Measurements from ENCODE around the gene AKR7A3.
"Not testable (repeated sequence)": the region's sequence is repeated elsewhere in the genome, so short reads cannot be mapped to it uniquely, and the experiment has no call there.

The AKR7A3 gene

DNA sequence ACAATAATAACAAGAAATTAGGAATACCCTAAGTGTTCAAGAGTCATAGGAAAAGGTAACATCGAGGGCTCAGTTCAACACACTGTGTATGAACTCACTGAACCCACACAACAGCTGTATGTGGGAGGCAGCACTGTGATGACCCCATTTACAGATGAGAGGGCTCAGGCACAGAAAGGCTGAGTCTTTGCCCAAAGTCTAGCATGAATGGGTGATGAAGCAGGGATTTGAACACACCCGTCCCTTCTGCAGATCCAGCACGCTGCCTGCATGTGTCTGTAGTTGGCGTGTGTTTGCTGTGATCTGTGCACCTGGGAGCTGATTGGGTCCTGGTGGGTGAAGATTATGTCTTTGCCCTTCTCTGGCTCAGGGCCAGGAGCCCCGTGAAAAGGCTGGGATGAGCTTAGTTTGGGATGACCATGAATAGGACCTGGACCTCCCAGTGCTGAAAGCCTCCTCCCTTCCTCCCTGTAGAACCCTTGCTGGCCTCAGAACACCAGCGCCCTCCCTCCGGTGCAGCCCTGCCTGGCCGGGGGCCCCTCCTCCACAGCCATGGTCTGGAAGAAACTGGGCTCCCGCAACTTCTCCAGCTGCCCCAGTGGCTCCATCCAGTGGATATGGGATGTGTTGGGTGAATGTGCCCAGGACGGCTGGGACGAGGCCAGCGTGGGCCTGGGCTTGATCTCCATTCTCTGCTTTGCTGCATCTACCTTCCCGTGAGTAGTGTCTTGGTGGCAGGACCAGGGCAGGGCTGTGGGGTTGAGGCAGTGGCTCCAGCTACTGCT lies 28.7 kb upstream of the AKR7A3 start:
- no peak for DNase-seq (ENCODE audit: low spot score)

DNA sequence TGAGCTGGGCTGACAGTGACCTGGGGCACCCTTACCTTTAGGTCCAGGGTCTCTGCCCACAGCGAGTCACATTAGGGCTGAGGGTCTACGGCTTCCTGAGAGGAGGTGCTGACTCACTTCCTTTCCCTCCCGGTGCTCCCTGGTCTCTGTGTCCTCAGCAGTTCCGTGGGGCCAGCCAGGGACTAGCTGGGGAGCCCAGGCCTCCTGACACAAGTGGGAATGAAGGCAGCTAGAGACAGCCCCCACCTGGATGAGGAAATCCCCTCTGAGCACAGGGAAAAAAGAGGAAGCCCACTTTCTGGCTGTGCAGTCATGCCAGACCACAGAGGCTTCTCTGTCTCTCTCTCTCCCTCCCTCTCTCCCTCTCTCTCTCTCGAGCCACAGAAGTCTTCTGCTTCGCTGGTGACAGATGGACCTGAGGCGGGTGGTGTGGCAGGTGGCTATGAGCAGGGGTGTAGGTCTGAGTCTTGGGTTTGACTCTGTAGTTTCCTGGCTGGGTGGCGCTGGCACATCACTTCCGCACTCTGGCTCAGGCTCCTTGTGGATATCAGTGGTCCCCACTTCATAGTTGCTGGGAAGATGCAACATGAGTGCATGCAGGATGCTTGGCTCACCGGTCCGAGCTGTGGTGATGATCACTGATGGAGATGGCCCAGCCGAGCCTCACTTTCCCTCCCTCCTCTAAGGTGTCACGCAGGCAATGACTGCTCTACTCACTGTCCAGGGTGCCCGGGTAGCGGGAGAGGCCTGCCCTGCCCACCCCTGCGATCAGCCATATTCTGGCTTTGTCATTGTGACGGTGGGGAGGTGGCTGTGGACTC lies 27.0 kb upstream of the AKR7A3 start:
- peak; percentile 47 for DNase-seq (ENCODE audit: low spot score)

DNA sequence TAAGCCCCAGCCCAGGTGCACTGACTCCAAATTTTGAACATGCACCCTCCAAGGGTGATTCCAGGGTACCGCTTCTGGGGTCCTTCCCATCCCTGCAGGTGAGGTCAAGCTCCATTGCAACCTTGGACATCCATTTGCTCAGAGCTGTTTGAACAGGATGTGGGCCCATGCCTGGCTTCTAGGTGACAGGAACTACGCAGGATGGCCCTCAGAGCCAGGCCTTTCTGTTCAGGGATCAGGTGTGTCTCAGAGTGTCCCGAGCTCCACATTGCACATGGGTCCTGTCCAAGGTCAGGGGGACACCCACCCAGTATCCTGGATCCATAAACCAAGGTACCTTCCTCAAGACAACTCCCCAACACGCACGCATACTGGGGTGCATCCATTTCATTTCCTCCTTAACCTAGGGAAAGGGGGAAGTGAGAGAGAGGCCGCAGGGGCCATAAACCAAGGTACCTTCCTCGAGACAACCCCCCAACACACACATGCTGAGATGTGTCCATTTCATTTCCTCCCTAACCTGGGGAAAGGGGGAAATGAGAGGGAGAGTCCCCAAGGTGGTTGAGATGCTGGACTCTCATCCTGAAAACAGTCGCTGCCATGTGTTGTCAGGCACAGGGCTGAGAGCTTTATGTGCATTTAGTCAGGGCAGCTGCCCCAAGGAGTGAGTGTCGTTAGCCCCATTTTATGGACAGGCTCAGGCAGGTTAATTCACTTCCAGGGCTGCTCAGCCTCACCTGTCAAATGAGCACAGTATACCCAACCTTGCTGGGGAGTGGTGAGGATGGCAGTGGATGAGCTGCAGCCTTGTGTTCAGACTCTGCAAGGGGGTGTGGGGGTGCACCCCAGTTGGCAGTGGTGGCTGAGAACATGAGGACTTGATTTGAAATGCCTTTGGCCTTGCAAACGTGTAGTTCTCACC lies 25.7 kb upstream of the AKR7A3 start:
- no peak for DNase-seq (ENCODE audit: low spot score)

DNA sequence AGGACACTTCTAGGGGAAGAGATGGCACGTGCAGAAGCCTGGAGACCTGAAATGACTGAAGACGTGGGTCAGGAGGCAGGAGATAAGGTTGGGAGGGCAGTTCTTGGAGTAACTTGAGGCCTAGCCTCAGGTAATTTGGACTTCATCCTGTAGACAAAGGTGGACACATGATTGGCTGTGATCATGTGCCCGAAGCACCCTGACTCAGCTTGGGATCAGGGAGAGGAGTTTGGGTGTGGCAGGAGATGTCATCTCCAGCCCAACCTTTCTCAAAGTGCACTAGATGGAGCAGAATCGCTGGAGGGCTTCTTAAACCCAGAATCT lies 25.0 kb upstream of the AKR7A3 start:
- DNase-seq (ENCODE audit: low spot score), result no peak

DNA sequence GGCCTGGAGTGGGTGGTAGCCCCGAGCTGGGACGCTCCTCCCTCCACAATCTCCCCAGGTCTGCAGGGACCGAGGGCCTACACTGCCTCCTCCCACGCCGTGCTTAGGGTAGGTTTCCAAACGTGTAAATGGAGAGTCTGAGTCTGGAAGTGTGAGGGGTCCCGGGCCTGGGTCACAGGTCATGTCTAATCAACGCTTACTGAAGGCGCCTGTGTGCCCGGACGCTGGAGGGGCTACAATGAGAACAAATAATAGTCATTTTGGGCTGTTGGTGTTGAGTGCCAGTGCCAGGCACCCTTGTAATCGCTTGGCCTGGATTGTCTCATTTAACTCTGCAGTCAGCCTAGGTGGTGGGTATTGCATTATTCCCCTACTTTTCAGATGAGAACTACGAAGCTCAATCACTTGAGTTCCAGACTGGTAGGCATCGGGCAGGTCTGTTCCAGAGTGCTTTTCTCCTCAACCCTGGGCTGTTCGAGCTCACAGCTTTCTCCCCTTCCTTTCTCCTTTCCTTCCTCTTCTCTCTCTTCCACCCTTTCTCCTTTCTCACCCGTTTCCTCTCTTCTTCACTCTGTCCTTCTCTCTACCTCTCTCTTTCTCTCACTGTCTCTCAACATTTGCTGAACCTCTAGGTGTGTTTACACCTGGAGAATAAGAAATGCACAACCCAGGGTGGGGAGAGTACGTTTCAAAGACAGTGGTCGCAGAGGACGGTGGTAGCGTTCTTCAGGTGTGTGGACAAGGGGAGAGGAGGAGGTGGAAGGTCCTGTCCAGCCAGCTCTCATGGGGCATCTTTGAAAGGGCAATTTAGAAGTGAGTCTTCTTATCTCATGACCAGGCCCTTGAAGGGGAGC lies 24.4 kb upstream of the AKR7A3 start:
- no peak for DNase-seq (ENCODE audit: low spot score)

DNA sequence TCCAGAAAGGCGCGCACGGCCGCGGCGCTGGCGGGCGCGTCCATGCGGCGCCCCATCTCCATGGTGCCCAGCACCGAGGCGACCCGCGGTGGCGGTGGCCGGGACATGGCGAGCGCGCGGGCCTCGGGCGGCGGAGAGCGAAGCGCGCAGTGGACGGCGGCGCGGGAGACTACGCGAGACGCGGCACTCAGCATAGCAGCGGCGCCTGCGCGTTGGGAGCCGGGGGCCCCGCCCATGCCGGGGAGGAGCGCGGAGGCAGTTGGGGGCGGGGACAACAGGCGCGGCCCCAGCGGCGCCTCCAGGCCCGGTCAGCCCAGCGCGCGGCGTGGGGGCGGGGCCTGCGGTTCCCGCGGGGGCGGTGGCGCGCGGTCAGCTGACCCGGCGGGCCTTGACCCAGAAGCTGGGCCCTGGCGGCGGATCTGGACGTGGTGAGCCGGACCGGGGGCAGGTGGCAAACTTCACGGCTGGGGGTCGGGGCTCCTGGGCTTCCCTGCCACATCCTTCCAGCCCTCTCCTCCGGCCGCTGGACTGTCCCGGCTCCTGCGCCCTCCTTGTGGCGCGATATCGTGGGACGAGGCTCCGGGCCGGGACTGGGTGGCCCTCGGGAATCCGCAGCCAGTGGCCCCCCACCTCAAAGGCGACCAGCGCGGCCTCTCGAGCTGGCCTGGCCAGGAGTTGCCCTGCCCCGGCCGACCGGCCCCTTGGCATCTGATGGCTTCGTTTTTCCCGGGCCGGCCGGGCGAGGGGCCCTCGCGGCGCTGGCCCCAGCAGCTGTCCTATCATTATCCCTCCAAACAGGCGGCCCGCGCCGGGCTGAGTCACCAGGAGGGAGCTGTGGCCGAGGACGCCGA lies 23.6 kb upstream of the AKR7A3 start, which contains the start of the genes AKR7A2 and SLC66A1:
TSS of gene AKR7A2 (minus strand) at position 214 of the 851 bp plus-strand sequence. CDS start at position 194, 20 bp downstream.
TSS of gene SLC66A1 (plus strand) at position 396 of the 851 bp plus-strand sequence. CDS start 5,352 bp downstream, outside the sequence.
- DNase-seq (ENCODE audit: low spot score), result peak; percentile 99

DNA sequence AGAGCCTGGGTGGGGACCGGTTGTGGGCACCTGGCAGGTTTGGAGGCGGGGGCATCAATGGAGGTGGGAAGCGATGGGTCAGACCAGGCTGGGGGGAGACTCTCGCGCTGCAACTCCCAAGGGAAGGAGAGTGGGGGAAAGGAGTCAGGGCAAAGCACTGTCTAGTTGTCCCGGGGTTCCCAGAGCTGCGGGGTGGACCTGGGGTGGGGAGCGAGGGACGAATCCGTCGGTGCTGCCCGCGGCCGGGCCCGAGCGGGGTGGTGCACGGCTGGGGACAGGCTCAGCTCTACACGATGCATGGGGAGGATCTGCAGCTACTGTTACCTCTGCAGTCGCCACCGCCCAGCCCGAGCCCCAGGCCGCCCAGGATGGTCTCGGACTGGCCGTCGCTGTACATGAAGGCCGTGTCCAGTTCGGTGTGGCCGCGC lies 22.9 kb upstream of the AKR7A3 start:
- DNase-seq (ENCODE audit: low spot score), result no peak

DNA sequence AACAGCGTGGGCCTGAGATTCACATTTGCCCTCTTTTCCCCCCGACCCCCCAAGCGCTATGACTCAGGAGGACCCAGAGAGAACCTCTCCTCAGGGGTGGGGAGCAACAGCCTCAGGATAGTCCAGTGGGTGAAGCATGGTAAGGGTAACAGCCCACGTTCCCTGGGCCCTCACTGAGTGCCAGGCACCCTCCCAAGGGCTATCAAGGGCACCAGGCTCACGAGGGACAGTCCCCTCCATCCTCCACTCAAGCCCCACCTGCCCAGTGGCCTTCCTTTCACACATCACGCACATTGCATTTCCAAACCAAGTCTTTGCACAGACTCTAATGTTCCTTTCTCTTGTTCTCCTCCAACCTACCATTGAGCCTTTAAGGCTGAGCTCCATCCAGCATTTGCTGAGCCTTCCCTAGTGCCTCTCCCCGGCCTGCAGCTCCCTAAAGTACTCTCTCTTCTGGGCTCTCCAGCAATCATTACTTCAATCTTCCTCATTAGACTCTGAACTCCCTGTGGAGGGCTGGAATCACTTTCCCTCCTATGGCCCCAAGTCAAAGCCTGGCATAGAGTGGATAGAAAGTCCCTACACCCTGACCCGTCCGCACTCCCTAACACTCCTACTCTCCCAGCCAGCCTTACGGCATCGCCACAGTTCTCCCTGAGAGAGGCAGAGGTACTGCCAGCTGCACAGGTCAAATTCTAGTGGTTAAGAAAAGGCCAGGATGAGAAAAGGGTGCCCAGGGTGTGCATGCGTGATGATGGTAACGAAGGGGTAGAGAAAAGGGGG lies 22.3 kb upstream of the AKR7A3 start:
- DNase-seq (ENCODE audit: low spot score), result no peak

DNA sequence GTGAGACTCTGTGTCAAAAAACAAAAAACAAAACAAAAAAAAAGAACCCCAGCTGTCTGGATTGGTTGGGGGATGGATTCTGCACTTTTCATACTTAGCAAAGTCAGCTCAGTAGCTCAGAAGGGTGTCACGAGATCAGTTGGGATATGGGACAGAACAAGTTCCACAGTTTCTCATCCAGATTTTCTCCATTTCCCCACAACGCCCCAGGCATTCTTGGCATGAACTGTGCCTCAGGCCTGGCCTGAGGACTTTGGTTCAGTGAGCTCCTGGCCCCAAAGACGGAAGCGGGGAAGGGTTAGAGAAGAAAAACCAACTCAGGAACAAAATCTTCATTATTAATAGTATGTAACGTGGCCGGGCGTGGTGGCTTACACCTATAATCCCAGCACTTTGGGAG lies 21.5 kb upstream of the AKR7A3 start:
- peak; percentile 41 for DNase-seq (ENCODE audit: low spot score)

DNA sequence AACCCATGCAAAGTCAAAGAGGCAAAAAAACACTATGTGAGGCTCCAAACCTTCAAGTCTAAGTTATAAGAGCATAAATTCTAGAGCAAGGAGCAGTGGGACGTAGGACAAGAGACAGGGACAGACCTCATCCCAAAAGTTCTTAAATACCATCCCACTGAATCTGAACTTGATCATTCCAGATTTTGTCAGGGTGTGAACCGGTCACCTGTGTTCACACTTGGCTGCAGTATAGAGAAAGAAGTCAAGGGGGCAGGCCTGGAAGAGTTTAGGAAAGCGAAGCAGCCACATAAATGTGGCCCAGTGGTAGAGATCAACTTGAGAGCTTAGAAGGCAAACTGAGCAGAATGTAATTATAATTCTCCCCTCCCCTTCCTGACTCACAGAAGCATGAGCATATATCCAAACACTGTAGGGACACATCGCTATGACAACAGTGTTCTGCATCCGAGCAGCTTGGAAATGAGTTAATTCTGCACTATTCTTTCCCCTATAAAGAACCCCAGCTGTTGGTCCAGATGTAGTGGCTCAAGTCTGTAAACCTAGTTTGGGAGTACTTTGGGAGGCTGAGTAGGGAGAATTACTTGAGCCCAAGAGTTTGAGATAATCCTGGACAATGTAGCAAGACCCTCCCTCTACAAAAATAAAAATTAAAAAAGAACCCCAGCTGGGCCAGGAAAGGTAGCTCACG lies 20.7 kb upstream of the AKR7A3 start:
- peak; percentile 82 for DNase-seq (ENCODE audit: low spot score)

DNA sequence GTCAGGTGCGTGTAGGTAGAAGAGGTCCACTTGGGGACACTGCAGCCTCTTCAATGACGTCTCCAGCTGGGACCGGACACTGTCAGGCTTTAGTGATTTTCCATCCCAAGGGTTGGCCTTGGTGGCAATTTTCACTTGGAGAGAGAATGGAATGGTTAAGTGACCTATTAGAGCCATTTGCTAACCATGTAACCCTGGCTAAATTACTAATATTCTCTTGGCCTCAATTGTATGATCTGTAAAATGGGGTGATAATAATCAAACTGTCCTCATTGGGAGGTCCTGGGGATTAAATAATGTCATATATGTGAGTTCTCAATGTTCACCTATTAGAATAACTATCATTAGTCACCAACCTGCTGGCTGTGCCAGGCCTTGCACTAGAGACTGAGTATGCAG lies 19.9 kb upstream of the AKR7A3 start:
- DNase-seq (ENCODE audit: low spot score), result no peak

DNA sequence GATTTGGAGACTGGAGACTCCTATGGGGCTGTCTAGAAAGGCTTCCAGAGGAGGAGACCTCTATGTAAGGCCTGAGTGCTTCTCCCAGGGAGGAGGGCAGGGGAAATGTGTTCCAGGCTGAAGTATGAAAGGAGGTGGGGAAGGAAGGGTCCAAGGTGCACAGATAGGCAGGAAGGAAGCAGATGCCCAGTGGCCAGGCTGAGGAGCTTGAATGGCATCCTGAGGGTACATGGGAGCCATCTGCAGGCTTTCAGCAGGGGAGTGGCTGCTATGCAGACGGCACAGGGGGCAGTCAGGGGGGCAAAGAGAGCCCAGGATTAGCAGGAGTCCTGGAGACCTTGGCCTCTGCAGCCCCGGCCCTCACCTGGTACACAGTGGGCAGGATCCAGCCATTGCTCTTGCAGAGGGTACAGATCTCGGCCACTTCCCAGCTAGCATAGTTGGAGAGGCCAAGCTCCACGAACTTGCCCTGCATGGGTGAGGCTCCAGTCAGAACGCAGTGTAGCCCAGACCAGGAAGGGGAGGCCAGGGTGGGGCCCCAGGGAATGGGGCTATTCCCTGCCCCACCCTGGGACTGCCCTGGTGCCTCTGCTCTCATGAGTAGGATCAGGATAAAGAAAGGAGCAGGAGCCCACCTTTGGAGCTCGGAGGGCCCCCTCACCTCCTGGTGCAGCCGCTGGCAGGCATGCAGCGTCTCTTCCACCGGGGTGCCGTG lies 19.4 kb upstream of the AKR7A3 start:
- DNase-seq (ENCODE audit: low spot score), result no peak

DNA sequence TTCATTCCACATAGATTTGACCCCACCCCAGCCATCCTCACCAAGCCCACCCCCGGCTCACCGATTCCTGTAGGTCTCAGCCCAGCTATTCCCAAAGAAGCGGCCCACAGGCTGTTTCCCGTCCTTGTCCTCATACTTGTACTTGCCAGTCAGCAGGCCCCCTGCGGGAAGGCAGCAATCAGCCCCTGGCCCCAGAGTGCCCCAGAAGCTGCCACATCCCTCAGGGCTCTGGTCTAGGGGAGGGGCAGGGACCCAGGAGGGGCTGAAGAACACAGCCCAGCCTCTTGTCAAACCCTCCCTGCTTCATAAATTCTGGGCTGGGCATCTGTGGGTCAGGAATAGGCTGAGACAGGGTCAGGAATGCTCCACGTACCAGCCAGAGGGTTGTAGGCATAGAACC lies 18.4 kb upstream of the AKR7A3 start:
- DNase-seq (ENCODE audit: low spot score), result no peak

DNA sequence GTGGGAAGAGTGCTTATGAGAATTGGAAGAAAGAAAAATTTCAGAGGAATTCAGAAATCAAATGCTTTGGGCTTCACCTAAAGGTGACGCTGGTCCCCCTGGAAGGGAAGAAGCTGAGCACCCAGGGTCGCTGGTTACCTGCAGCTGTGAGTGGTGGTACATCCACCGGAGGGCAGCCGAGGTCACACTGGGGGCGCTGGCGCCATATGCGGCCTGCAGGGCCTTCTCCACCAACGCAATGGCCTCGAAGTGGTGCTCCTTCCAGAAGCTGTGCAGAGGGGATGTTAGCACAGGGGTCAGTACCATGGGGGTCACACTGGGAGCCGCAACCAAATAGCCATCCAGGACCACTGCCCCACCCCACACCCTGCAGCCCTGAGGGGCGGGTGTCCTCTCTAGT lies 17.3 kb upstream of the AKR7A3 start:
- DNase-seq (ENCODE audit: low spot score), result no peak

DNA sequence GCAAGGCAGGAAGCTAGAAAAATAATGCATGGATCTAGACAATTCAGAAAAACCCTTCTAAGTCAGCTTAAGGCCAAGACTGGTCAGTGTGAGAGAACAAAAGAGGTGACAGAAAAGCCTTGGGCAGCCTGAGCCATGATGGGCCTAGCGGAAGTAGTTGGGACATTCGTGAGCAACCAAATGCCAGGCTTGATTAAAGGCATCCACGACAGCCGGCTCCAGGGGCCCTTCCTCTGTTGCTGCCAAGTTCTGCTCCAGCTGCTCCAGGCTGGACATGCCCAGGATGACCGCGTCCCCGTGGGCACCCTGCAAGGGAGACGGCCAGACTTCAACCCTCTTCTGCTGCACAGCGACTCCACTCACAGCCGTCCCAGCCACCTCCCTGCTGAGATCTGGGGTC lies 15.5 kb upstream of the AKR7A3 start:
- not testable (repeated sequence) for DNase-seq (ENCODE audit: low spot score)

DNA sequence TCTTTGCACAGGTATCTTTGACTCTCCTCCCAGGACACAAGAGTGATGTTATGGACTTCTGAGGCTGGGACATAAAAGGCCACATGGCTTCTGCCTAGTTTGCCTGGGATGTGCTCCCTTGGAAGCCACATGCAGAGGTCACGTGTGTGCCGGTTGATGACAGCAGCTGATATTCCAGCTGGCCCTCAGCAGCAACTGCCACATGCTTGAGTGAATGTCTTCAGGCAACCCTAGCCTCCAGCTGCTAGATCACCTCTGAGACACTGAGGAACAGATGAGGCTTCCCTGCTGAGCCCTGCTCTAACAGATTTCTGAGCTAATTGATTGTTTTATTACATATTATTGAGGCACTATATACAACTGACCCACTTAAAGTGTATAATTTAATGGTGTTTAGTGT lies 11.6 kb upstream of the AKR7A3 start:
- no peak for DNase-seq (ENCODE audit: low spot score)

DNA sequence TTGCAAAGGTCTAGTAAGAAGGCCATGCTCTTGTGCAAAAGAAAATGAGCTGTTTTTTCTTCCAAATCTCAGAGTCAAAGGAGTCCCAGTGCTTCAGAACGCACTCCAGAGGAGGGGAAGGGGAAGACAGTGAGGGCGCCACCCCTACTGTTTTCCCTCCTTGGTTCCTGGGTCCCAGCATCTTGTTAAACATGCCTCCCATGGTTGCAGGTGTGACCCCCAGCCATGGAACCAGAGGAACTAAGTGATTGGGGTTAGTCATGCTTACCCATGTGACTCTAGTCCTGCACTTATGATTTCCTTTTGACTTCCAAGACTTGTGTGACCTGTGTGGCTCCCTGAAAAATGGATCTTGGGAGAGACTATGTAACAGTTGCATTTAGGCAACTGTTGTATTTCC lies 6.1 kb upstream of the AKR7A3 start:
- DNase-seq (ENCODE audit: low spot score), result no peak

DNA sequence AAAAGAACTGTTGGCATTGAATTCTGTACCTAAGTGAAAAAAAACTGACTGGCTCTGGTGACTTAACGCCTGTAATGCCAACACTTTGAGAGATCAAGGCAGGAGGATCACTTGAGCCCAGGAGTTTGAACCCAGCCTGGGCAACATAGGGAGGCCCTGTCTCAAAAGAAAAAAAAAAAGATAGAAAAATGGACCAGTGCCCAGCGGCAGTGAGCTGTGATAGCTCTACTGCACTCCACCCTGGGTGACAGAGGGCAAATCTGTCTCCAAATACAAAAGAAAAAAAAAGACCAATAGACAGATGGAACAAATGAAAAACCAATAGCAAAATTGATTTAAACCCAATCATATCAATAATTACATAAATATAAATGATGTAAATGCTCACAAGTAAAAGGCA lies 674 bp upstream of the AKR7A3 start:
- DNase-seq (ENCODE audit: low spot score), result no peak

Measured in AG08395 (cell line).